Measurements from ENCODE around the gene SELENOV.

DNA sequence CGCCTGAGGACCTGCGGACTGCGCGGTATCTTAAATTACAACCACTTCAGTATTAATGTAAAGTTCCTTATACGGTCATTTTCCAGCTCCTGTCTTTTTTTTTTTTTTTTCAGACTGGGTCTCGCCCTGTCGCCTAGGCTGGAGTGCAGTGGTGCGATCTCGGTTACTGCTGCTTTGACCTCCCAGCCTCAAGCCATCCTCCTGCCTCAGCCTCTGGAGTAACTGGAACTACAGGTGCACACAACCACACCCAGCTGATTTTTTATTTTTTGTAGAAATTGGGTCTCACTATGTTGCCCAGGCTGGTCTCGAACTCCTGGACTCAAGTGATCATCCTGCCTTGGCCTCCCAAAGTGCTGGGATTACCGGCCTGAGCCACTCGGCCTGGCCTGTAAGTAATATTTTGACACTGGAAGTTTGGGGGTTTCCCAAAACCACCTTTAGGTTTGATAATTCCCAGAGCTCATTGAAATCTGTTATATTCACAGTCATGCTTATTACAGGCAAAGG is 18.1 kb downstream of the SELENOV start:
- TF ChIP-seq, protein P1, sequence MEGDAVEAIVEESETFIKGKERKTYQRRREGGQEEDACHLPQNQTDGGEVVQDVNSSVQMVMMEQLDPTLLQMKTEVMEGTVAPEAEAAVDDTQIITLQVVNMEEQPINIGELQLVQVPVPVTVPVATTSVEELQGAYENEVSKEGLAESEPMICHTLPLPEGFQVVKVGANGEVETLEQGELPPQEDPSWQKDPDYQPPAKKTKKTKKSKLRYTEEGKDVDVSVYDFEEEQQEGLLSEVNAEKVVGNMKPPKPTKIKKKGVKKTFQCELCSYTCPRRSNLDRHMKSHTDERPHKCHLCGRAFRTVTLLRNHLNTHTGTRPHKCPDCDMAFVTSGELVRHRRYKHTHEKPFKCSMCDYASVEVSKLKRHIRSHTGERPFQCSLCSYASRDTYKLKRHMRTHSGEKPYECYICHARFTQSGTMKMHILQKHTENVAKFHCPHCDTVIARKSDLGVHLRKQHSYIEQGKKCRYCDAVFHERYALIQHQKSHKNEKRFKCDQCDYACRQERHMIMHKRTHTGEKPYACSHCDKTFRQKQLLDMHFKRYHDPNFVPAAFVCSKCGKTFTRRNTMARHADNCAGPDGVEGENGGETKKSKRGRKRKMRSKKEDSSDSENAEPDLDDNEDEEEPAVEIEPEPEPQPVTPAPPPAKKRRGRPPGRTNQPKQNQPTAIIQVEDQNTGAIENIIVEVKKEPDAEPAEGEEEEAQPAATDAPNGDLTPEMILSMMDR (conservative IDR thresholded peaks at IDR 0.05 in 1 of 2, IDR thresholded peaks at IDR 0.05 in 1 of 2; ENCODE audit: low read depth in 1 of 2, low read length in 2 of 2) = no peak
- TF ChIP-seq EZH2 (IDR thresholded peaks at IDR 0.05; ENCODE audit: low read length, missing control alignments) = no peak

Measured in fibroblast of lung (primary cell).